NCI-H1436 treated with DMSO at 0.1 percent for 48 hours (cell line): ENCODE data around the gene RBBP8.
"Not testable (repeated sequence)": the region's sequence is repeated elsewhere in the genome, so short reads cannot be mapped to it uniquely, and the experiment has no call there.

Source experiments
- DNase-seq: peaks from one replicate; lab custom pipeline; 2025; lab: John Stamatoyannopoulos, UW

RBBP8 gene

GRCh38 chr18:22943847-22944246 is 10.7 kb downstream of the RBBP8 start:
- DNase-seq, result no peak

GRCh38 chr18:22946217-22946616 is 13.1 kb downstream of the RBBP8 start:
- DNase-seq, result no peak

- no peak for DNase-seq
Measured at GRCh38 chr18:22946846-22947245, 13.7 kb downstream of the RBBP8 start.

- DNase-seq, result no peak
Measured at GRCh38 chr18:22951823-22952222, 18.7 kb downstream of the RBBP8 start.

GRCh38 chr18:22952525-22952924 is 19.4 kb downstream of the RBBP8 start:
- DNase-seq, result no peak

- DNase-seq, result not testable (repeated sequence)
Measured at GRCh38 chr18:22953982-22954381, 20.9 kb downstream of the RBBP8 start.

GRCh38 chr18:22956226-22956625 is 23.1 kb downstream of the RBBP8 start:
- DNase-seq, result no peak

GRCh38 chr18:22961156-22961555 is 28.0 kb downstream of the RBBP8 start:
- DNase-seq, result no peak

- no peak for DNase-seq
Measured at GRCh38 chr18:22962004-22962403, 28.9 kb downstream of the RBBP8 start.

GRCh38 chr18:22964116-22964515 is 31.0 kb downstream of the RBBP8 start:
- DNase-seq, result no peak

GRCh38 chr18:22964722-22965121 is 31.6 kb downstream of the RBBP8 start:
- no peak for DNase-seq

GRCh38 chr18:22971038-22971437 is 37.9 kb downstream of the RBBP8 start:
- no peak for DNase-seq

GRCh38 chr18:22974001-22974400 is 40.9 kb downstream of the RBBP8 start:
- DNase-seq, result no peak

- no peak for DNase-seq
Measured at GRCh38 chr18:22974707-22975106, 41.6 kb downstream of the RBBP8 start.

GRCh38 chr18:22975508-22975907 is 42.4 kb downstream of the RBBP8 start:
- DNase-seq, result no peak

GRCh38 chr18:22977847-22978701 is 44.9 kb downstream of the RBBP8 start:
- DNase-seq, result no peak

GRCh38 chr18:22980394-22980793 is 47.3 kb downstream of the RBBP8 start:
- no peak for DNase-seq

- no peak for DNase-seq
Measured at GRCh38 chr18:22981274-22982133, 48.4 kb downstream of the RBBP8 start.

- no peak for DNase-seq
Measured at GRCh38 chr18:22983175-22983574, 50.0 kb downstream of the RBBP8 start.

GRCh38 chr18:22985250-22985649 is 52.1 kb downstream of the RBBP8 start:
- DNase-seq, result no peak

- no peak for DNase-seq
Measured at GRCh38 chr18:22987547-22988189, 54.5 kb downstream of the RBBP8 start.

- no peak for DNase-seq
Measured at GRCh38 chr18:22988208-22988607, 55.1 kb downstream of the RBBP8 start.

- DNase-seq, result no peak
Measured at GRCh38 chr18:22998344-22998743, 65.2 kb downstream of the RBBP8 start.
